Neuron (in vitro differentiated cells): Measurements from ENCODE around the gene HSD3B2.
"Not testable (repeated sequence)": the region's sequence is repeated elsewhere in the genome, so short reads cannot be mapped to it uniquely, and the experiment has no call there.

ENCODE experiments used
- H2AFZ ChIP-seq: one replicate; pipeline ENCODE4 v1.6.1; 2013; ENCODE audit warnings: low read depth, mild to moderate bottlenecking, inconsistent platforms, low read length, moderate library complexity
- H3K27me3 ChIP-seq: one replicate; pipeline ENCODE4 v1.6.1; 2013; ENCODE audit warnings: low read length; ENCODE audit not compliant: insufficient read depth
- H3K36me3 ChIP-seq: one replicate; pipeline ENCODE4 v1.6.1; 2013; ENCODE audit warnings: low read length; ENCODE audit not compliant: insufficient read depth
- H3K4me1 ChIP-seq: one replicate; pipeline ENCODE4 v1.6.1; 2013; ENCODE audit warnings: low read length; ENCODE audit not compliant: insufficient read depth
- H3K4me3 ChIP-seq: 2 replicates; pipeline ENCODE4 v1.5.1; 2013; ENCODE audit warnings: mild to moderate bottlenecking, low read length, moderate library complexity
- H3K9me3 ChIP-seq: one replicate; pipeline ENCODE4 v1.6.1; 2013; ENCODE audit warnings: low read length

The HSD3B2 gene

DNA sequence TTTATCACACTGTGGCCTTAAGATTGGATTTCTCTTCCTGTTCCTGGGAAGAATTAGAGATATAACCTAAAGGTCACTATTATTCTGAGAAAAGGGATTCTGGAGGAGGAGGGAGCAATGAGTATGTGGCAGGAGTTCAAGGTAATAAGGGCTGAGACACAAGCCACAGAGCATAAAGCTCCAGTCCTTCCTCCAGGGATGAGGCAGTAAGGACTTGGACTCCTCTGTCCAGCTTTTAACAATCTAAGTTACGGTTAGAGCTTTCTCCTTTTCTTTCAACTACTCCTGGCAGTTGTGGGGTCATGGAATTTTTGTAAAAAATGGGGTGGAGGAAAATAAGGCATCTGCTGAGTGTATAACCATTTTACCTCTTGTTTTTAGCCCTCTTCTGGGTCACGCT is at the start of gene HSD3B2:
HSD3B2 (plus strand) TSS at position 201 of the 400 bp plus-strand sequence. CDS start 270 bp downstream, outside the sequence.
- Histone ChIP-seq H3K4me3 (no peak within 1 kb of the TSS), H3K9me3 (no peaks in the 10 kb centered on the region), H2AFZ (no peak within 1 kb of the TSS), H3K36me3 (no peaks in the 10 kb centered on the region), H3K4me1 (no peaks in the 10 kb centered on the region), H3K27me3 (peaks cover 4% of the 10 kb centered on the region)

DNA sequence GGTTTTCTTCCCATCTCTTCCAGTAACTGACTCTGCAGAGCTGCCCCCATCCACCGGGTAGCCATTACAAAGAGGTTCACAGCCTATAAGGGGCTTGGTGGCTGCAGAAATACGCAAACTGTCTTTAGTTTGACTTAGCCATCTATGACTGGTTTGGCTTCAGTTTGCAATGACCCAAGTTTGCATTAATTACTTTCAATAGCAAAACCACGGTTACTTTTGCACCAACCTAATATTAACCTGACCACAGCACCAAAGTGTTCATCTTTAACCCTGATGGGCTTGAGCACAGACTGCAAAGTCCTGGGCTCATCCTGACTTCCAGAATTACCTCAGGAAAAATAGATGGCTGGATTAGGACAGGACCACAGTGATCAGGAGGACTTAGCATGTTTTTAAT is 48.5 kb upstream of the HSD3B2 start:
- Histone ChIP-seq H3K9me3 (no peaks in the 10 kb centered on the region), H3K27me3 (no peaks in the 10 kb centered on the region), H3K4me1 (no peaks in the 10 kb centered on the region), H3K36me3 (no peaks in the 10 kb centered on the region), H2AFZ (no peak overlapping the region), H3K4me3 (no peak overlapping the region)

DNA sequence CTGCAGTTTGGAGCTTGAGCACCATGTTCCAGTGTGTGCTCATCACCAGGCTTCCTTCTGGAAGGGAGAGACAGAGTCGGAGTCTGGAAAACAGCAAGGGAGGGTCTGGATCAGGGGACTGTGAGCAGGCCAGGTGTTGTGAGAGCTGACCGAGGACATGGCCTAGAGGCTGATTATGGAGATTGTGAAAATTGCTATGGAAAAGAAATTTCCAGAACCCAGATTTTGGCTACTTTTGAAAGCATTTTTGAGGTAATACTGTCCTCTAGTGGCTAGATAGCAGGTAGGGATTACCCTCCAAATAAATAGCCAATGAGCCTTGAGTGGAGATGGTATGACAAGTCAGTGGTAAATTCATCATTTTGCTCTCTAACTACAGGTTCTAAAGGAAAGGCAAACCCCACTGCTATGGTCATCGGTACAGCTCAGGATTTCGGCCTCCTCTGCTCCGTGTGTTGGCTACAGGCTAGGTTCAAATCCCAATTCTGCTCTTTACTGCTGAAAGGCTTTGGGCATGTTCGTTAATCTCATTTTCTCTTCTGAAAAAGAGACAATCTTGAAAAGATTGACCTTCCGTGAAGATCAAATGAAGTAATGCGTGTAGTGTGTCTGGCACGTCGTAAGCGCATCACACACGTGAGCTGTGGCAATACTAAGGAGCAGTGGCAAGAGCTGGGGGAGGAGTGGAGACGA is 47.4 kb upstream of the HSD3B2 start:
- no peak overlapping the region for H2AFZ ChIP-seq
- H3K4me1 ChIP-seq = no peaks in the 10 kb centered on the region
- H3K36me3 ChIP-seq = no peaks in the 10 kb centered on the region
- H3K9me3 ChIP-seq = no peaks in the 10 kb centered on the region
- no peak overlapping the region for H3K4me3 ChIP-seq
- H3K27me3 ChIP-seq = no peaks in the 10 kb centered on the region

DNA sequence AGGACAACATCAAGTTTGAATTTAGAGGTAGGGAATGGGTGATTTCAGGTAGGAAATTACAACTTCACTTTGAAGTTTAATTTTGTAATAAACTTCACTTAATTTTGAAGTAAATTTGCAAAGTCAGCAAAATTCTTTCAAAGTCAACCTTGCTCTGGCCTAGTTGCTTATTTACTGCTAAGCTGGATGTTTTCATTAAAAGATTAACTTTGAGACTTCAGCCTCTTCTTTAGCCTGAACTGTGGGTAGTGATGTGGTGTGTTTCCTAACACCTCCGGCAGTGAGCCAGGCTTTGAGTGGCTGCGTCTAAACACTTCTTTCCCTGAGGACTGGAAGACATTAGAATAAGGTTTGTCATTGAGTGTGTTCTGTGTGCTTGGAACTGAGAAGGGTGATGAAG is 46.4 kb upstream of the HSD3B2 start, which contains the start of gene HAO2:
HAO2 (plus strand) TSS at position 232 of the 400 bp plus-strand sequence. CDS start 12,301 bp downstream, outside the sequence.
- Histone ChIP-seq H3K4me1 (no peaks in the 10 kb centered on the region), H3K36me3 (no peaks in the 10 kb centered on the region), H3K9me3 (no peaks in the 10 kb centered on the region), H3K4me3 (no peak within 1 kb of the TSS), H3K27me3 (no peaks in the 10 kb centered on the region), H2AFZ (no peak within 1 kb of the TSS)

DNA sequence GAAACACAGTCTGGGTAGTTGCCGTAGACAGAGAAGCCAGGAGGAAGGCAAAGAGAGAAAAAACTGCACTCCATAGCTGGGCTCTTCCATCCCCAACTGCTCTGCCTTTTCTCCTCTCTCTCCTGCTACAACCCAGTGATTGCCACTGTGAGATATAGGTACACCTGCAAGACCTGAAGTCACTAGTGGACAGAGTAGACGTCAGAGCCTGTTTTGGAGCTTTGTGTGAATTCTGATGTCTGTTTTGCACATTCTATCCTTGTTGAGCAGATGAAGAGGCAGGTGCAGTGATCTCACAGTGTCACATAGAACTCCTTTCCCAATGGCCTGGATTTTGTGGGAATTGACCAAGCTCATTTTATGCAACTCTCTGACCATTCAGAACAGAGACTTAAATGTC is 44.2 kb upstream of the HSD3B2 start:
- Histone ChIP-seq H3K9me3 (no peaks in the 10 kb centered on the region), H3K27me3 (peaks cover 6% of the 10 kb centered on the region), H3K4me3 (no peak overlapping the region), H2AFZ (no peak overlapping the region), H3K4me1 (no peaks in the 10 kb centered on the region), H3K36me3 (no peaks in the 10 kb centered on the region)

DNA sequence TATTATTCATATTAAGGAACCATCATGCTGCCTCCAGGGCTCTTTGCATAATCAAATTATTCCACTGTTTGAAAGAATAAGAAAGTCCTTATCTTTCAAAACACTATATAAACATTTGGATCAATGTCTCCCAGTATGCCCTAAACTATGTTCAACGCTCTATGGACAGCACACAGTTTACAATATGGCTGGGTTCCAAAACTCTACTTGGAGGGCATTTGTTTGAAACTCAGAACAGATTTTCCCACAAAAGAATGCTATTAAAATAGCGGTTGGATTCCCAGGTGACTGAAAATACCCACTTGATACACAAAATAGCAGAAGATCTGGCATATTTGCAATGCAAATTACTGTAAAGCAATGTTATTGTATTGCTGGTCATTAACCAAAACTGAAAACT is 43.1 kb upstream of the HSD3B2 start:
- H2AFZ ChIP-seq = no peak overlapping the region
- H3K36me3 ChIP-seq = no peaks in the 10 kb centered on the region
- no peak overlapping the region for H3K4me3 ChIP-seq
- peaks cover 2% of the 10 kb centered on the region for H3K9me3 ChIP-seq
- H3K4me1 ChIP-seq = no peaks in the 10 kb centered on the region
- peaks cover 6% of the 10 kb centered on the region for H3K27me3 ChIP-seq

DNA sequence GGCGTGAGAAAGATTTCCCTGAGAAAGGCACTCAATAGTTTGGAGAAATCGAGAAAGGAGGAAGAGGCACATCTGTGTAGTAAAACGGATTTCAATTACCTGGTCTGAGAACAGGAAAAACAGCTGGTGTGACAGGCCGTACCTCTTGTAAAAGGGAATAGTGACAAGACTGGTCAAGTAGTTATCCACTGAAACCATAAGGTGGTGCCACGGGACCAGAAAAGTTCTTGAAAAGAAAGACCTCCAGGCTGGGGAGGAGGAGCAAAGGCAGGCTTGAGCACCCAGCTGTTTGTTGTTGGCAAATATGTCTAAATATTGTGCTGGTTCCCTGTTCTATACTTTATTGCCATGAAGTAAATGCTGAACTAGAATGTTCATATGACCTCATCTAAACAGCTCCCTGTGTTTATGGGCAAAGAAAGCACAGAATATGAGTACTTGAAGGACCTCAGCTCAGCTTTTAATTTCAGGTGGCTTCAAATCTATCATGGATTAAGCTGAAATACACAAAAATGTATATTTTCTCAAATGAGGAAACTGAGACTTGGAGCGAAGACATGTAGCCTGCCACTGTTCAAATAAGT is 42.4 kb upstream of the HSD3B2 start:
- Histone ChIP-seq H3K27me3 (peaks cover 6% of the 10 kb centered on the region), H3K4me1 (no peaks in the 10 kb centered on the region), H3K36me3 (no peaks in the 10 kb centered on the region), H3K4me3 (no peak overlapping the region), H2AFZ (no peak overlapping the region), H3K9me3 (peaks cover 2% of the 10 kb centered on the region)

DNA sequence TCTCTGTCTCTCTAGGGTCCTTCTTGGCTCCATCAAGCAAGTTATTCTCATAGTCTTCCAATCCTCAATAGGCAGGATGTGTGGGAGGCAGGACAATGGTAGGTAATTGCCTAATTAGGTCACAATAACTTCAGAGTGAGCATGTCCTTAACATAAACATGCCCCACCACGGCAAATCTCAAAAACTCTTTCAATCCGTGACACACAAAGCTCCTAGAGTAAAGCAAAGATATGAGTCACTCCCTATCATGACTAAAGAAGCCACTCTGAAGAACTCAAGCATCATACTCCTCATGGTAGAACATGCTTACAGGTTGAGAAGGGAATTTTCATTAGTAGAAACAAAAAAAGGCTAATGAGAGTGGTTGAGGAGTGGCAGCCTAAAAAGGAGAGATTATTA is 41.5 kb upstream of the HSD3B2 start:
- H3K27me3 ChIP-seq = peaks cover 6% of the 10 kb centered on the region
- H3K9me3 ChIP-seq = peaks cover 2% of the 10 kb centered on the region
- no peaks in the 10 kb centered on the region for H3K4me1 ChIP-seq
- H3K36me3 ChIP-seq = no peaks in the 10 kb centered on the region
- H3K4me3 ChIP-seq = no peak overlapping the region
- H2AFZ ChIP-seq = no peak overlapping the region

DNA sequence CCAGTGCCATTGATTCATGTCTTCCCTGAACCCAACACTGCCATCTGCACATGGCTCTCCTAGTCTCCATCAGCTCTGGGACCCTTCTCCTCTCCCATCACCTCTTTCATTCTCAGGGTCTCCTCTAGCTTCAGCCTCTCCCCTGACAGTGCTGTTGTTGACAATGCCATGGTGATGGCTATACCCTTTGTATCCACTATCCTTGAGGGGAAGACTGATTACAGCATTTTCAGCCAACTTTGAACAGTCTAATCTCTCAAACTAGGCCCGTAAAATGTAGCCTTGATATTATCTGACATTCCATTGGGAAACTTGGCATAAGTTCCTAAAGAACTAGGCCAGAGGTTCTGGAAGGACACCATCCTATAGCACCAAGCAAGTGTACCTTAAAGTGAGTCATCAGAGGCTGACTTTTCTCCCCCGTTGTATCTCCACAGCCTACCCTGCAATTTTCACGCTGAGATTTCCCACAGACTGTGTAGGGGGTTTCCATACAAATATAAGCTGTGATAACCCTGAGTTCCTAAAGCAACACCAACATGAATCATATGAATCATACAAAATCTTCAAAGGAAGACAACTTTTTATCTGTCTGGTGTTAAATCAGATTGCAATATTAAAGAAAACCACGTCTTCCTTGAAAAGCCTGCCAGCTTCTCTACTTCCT is 40.6 kb upstream of the HSD3B2 start:
- H3K4me3 ChIP-seq = no peak overlapping the region
- H3K36me3 ChIP-seq = no peaks in the 10 kb centered on the region
- no peaks in the 10 kb centered on the region for H3K4me1 ChIP-seq
- H3K27me3 ChIP-seq = peaks cover 6% of the 10 kb centered on the region
- peaks cover 2% of the 10 kb centered on the region for H3K9me3 ChIP-seq
- no peak overlapping the region for H2AFZ ChIP-seq

DNA sequence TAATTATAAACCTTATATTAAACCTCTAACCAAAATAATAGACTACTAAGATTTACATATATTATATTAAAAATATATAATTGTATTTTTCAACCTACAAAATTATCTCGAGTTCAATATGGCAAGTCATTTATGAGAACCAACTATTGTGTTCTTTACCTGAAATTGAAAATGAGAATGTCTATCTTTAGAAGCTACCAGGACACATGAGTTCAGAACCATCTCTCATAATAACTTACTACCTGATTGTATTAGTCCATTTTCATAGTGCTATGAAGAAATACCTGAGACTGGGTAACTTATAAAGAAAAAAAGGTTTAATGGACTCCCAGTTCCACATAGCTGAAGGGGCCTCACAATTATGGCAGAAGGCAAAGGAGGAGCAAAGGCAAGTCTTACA is 39.6 kb upstream of the HSD3B2 start:
- Histone ChIP-seq H2AFZ (no peak overlapping the region), H3K27me3 (peaks cover 8% of the 10 kb centered on the region), H3K9me3 (peaks cover 2% of the 10 kb centered on the region), H3K4me3 (no peak overlapping the region), H3K4me1 (no peaks in the 10 kb centered on the region), H3K36me3 (no peaks in the 10 kb centered on the region)

DNA sequence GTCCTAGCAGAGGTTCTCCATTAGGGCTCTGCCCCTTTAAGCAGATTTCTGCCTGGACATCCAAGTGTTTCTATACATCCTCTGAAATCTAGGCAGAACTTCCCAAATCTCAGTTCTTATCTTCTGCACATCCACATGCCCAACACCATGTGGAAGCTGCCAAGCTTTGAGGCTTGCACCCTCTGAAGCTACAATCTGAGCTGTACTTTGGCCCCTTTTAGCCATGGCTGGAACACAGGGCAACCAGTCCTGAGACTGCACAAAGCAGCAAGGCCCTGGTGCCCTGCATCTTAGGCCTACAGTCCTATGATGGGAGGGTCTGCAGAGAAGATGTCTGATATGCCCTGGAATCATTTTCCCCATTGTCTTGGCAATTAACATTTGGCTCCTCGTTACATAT is 38.4 kb upstream of the HSD3B2 start:
- no peak overlapping the region for H2AFZ ChIP-seq
- peaks cover 8% of the 10 kb centered on the region for H3K27me3 ChIP-seq
- no peaks in the 10 kb centered on the region for H3K4me1 ChIP-seq
- H3K4me3 ChIP-seq = no peak overlapping the region
- peaks cover 2% of the 10 kb centered on the region for H3K9me3 ChIP-seq
- H3K36me3 ChIP-seq = no peaks in the 10 kb centered on the region

DNA sequence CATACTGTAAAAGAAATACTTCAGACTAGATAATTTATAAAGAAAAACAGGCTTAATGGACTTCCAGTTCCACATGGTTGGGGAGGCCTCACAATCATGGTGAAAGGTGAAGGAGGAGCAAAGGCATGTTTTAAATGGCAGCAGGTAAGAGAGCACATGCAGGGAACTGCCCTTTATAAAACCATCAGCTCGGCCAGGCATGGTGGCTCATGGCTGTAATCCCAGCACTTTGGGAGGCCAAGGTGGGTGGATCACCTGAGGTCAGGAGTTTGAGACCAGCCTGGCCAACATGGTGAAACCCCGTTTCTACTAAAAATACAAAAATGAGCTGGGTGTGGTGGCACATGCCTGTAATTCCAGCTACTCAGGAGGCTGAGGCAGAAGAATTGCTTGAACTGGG is 37.4 kb upstream of the HSD3B2 start:
- H3K27me3 ChIP-seq, H2AFZ ChIP-seq, H3K4me1 ChIP-seq, H3K9me3 ChIP-seq, H3K4me3 ChIP-seq, H3K36me3 ChIP-seq: not testable (repeated sequence)

DNA sequence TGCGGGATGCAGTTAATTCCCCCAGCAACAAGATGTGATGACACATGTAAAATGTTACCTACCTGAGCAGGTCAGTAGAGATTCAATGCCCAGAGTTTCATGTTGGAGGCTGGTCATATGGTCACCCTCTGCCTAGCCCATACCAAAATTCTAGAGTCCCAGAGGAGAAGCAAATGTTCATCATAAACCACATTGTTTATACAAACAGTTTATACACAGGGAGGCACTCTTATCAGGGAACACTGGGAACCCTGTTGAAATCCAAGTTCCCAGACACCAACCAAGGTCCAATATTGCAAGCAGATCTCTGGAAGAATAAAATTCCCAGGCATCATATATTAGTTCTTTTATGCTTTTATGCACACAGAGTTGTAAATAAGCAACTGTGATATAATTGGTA is 35.8 kb upstream of the HSD3B2 start:
- no peak overlapping the region for H2AFZ ChIP-seq
- no peaks in the 10 kb centered on the region for H3K4me1 ChIP-seq
- H3K27me3 ChIP-seq = peaks cover 6% of the 10 kb centered on the region
- H3K4me3 ChIP-seq = no peak overlapping the region
- peaks cover 2% of the 10 kb centered on the region for H3K9me3 ChIP-seq
- no peaks in the 10 kb centered on the region for H3K36me3 ChIP-seq
